Stimulated activated CD8-positive, alpha-beta memory T cell treated with anti-CD3 and anti-CD28 coated beads, Interleukin-15, amount 100 ng/mL, for 4 hours (primary cell): Measurements from ENCODE around the gene IBA57.

Experiments
- DNase-seq, 2 donors: peaks; one replicate each; pipeline ENCODE4 v3.0.0-alpha.2; 2020; ENCODE audit warnings: low read depth in 2 of 2

The IBA57 gene

DNA sequence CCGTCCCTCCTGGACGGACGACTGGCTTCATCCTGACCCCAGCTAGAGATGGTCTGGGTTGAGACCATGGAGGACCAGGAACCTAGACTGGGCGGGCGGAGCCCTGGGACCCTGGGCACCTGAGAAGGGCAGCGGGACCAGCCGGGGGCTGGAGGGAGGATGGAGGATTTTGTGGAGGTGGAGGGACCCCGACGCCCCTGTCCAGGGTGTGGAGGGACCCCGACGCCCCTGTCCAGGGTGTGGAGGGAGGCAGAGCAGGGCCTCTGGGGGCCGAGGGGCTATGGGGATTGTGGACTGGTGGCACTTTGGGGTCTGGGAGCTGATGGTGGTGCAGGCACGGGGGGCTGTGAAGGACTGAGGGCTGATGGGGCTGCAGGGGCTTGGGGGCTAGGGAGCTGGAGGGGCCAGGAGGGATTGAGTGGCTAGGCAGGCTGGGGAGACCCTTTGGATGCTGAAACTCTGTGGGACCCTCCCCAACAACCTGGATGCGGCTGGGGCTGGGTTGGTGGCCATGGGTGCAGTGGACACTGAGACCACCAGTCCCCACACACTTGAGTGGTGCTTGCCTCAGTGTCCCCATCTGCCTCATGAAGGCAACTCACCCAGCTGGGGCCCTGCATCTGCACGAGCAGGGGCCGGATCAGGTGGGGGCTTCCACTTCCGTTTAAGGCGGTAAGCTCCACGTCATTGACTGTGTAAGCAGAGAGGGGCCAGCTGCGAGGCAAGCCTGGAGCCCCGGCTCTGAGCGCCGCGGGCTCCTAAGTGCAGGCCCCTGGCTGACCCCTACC is 8.5 kb upstream of the IBA57 start:
- DNase-seq = no peak

DNA sequence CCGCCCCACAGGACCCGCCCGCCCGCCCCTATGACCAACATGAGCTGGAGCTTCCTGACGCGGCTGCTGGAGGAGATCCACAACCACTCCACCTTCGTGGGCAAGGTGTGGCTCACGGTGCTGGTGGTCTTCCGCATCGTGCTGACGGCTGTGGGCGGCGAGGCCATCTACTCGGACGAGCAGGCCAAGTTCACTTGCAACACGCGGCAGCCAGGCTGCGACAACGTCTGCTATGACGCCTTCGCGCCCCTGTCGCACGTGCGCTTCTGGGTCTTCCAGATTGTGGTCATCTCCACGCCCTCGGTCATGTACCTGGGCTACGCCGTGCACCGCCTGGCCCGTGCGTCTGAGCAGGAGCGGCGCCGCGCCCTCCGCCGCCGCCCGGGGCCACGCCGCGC is 7.9 kb upstream of the IBA57 start:
- DNase-seq = no peak

- DNase-seq = no peak
Measured at GRCh38 chr1:228158151-228159007, 7.2 kb upstream of the IBA57 start.

- no peak for DNase-seq
Measured at GRCh38 chr1:228159008-228159665, 6.5 kb upstream of the IBA57 start.

- DNase-seq = no peak
Measured at GRCh38 chr1:228160201-228160761, 5.3 kb upstream of the IBA57 start.

- DNase-seq = no peak
Measured at GRCh38 chr1:228161362-228161761, 4.2 kb upstream of the IBA57 start.

GRCh38 chr1:228161866-228162265 is 3.7 kb upstream of the IBA57 start:
- DNase-seq = no peak

- DNase-seq = no peak
Measured at GRCh38 chr1:228162286-228163006, 3.2 kb upstream of the IBA57 start.

DNA sequence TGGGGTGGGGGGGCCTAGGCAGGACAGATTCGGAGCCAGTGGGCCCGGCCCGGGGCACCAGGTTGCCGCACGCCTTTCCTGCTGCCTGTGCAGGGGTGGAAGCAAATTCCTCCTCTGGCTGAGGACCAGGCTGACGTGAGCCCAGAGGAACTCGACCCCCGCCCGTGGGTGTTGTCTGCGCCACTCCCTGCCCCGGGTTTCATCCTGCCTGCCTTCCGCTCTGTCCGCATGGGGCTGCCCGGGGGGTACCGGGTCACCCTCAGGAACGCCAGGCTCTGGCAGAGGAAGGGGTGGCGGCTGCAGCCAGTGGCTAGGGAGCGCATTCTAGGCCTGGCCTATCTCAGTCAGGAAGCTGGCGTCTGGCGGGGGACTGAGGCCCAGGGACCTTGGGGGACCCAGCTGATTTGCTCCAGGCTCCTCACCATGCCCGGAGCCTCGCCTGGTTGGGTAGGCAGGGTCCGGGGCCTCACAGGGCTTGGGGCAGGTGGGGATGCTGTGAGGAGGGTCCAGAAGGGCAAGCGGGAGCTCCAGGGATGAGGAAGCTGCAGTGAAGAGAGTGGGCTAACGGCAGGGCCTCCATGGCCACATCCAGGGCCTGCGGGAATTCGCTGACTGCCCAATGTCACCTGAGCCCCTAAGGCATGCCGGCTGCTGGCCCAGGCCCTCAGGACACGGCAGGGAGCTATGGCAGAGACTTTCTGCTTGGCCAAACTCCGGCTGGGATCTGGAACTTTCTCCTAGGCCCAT is 2.4 kb upstream of the IBA57 start:
- no peak for DNase-seq

GRCh38 chr1:228163776-228164519 is 1.7 kb upstream of the IBA57 start:
- no peak for DNase-seq

- no peak for DNase-seq
Measured at GRCh38 chr1:228164561-228165371, 838 bp upstream of the IBA57 start.

DNA sequence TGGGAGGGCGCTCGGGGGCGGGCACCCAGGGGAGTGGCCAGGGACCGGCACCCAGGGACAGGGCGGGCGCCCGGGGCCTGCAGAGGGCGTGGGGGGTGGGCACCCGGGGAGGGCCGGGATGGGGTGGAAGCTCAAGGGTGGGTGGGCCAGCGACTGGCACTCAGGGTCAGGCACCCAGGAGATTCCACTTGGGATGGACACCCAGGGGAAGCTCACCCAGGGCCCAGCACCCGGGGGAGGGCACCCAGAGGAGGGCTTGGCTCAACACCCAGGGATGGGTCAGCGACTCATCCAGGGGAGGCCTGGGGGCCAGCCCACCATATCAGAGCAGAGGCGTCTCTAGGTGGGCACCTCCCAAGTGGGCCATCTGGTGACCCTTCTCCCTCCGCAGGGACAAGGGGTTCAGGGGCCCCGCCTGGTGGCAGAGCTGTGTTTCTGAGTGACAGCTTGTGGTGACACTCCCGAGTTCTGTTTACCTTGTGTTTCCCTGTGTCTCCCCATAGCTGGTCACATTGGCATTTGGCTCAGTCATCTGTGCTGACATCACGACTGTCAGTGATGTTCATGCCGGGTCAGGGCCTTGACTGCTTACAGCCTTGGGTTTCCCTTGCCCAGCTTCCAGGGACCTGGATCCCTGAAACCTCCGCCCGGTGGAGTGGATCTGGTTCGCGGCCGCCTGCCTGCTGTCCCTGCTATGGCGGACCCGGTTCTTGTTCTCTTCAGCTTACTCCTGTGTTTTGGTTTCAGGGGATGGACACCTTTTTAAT is 749 bp downstream of the IBA57 start:
- DNase-seq = peak in 1 of 2 donors; percentile 28

GRCh38 chr1:228168563-228169270 is 3.1 kb downstream of the IBA57 start:
- DNase-seq = no peak

GRCh38 chr1:228169345-228169744 is 3.7 kb downstream of the IBA57 start:
- no peak for DNase-seq

DNA sequence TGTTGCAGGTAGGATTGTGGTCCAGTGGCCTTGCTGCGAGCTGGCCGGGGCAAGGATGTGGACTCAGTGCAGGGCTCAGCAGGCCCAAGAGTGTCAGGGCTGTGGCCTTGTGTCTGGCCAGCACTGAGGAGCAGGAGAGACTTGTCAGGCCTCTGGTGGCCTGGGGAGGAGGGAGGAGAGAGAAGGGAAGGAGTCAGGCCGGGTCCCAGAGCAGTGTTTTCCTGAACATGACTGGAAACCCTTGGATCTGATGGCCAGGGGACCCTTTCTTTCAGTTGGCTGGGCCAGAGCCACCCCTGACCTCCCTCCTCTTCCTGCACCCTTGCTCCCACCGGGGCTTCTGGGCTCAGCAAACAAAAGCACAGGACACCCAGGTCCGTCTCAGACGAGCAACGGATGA is 5.1 kb downstream of the IBA57 start:
- no peak for DNase-seq

DNA sequence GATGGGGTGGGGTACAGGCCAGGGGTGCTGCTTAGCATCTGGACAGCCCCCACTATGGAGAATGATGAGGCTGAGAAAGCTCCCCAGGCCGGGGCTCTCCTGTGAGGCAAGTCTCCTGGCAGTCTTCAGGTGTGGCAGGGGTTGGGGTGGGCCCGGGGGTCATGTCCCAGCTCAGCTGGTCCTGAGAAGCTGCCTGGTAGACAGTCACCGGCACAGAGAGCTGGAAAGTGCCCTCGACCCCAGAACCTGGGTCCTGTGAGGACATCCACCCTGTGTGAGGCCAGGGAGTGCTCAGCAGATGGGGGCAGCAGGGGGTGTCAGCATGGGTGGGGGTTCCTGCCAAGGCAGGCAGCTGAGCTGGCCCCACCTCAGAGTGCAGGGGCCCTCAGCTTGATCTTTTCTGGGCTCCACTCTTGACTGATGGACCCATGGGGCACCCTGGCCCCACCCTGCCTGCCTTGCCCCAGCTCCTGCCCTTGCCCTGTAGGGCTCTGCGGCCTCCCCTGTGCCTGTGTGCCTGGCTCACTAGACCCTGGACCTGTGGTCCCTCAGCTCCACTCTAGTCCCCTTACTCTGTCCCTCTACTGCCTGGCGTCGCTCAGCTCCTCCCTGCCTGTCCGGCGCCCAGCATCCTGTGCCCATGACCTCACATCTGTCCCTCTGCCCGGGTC is 5.8 kb downstream of the IBA57 start:
- DNase-seq = no peak
